GM19099 (cell line): Measurements from ENCODE around the gene PNPLA8.

ENCODE experiments used
- POLR2A ChIP-seq: IDR thresholded peaks from 3 replicates; pipeline ENCODE4 v1.6.1; 2011; ENCODE audit warnings: low read depth; ENCODE audit not compliant: insufficient read length; ENCODE audit errors: extremely low read depth

The PNPLA8 gene

DNA sequence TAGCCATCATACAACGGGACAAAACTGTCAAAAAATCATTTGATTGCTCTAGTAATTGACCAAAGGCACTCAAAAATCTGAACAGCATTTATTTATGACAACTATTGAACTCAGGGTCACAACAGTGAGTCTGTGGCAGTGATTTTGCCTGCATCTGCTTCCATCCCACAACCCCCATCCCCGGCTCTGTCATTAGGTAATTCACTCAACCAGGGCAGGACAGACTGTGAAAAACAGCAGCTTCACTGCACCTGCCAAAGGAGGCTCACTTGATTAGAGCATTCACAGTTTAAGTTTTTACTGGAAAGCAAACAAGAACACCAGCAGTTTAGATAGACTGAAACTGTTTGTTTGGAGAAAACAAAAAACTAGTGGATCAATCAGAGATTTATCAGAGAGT, 91.9 kb downstream of the PNPLA8 start:
- TF ChIP-seq POLR2A = no peak

DNA sequence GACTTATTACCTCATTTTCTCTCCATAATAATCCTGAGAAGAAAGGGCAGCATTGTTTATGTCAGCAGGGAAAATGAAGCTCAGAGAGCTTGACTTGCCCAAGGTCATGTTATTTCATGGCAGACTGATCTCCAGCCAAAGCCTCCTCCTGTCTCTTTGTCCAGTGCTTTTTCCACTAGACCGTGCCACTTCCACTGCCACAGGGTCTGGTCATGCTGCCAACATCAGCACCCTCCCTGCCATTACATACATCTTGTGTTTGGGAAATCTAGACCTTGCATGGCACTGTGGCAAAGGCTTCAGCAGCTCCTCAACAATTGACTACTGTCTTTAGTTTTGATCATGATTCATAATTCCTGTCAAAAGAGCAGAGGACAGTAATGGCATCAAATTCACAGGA, 94.8 kb downstream of the PNPLA8 start:
- no peak for TF ChIP-seq POLR2A

DNA sequence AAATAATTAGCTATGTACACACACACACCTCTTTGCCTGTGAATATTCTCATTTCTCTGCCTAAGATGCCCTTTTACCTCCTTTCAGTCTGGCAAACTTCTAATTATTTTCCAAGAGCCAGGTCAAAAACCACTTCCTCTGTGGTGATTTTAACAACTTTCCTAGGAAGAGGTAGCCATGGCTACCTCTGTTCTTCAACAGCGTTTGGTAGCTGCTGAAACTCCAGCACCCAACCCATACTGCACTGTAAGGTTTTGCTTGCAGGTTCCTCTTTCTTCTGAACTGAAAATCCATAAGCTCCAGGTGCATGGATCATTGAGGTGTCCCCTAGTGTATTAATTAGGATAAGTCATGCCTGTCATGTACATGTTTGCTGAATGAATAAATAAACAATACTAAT, 95.3 kb downstream of the PNPLA8 start:
- TF ChIP-seq POLR2A = no peak

DNA sequence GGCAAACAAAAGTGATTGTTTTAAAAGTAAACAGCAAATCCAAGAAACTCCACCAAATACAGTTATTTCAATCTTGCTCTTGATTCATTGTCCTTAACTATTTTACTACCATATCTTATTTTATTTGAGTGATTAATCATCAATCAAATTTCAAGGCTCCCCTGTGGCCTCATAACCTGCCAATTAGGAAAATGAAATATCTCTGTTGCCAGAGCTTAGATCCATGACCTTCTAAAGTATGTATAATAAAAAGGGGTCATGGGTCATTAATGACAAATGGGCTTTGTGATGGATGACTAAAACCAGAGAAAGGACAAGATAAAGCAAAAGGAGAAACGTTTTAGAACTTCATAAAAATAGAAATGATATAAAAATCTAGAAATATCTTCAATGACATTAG, 98.2 kb downstream of the PNPLA8 start:
- no peak for TF ChIP-seq POLR2A

DNA sequence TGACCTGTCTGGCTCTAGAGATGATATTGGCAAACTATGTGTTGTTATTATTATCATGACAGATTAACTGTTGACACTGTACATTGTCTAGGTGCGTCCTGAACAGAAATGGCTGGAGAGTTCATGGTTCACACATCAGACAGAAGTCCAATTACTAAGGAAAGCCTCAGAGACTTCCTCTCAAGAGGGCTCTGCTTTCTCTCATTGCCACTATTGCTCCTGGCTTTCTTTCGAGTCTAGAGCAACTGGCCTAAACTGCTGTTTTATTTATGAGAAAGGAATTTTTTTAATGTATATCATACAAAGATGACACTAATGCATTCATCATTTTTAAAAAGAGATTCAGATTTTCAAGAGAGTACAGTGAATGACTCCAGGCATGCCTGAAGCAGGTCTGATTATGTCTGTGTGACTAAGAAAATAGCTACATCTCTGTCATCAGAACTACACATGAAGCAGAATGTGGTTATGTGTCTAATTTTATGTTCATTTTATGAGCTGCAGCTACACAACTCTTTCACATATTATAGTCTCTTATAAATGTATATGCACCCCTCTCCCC, 100.1 kb downstream of the PNPLA8 start:
- no peak for TF ChIP-seq POLR2A

DNA sequence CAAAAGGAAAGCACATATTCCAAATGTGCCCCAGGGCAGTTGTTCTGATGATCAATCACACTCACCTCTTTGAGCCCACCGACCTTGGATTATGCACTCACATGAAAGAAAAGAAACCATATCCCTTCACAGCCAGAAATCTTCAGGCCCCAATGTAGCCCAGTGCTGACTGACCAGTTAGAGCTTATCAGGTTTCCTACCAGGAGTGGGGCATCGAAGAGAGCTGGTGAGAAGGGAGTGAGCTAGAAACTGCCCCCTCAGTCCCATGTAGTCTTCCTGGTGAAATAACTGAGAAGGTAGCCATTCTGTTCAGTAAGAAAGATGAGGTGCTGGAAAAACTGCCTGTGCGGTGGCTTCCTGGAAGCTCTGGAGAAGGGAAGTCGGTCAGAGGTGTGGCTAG, 101.9 kb downstream of the PNPLA8 start:
- no peak for TF ChIP-seq POLR2A

DNA sequence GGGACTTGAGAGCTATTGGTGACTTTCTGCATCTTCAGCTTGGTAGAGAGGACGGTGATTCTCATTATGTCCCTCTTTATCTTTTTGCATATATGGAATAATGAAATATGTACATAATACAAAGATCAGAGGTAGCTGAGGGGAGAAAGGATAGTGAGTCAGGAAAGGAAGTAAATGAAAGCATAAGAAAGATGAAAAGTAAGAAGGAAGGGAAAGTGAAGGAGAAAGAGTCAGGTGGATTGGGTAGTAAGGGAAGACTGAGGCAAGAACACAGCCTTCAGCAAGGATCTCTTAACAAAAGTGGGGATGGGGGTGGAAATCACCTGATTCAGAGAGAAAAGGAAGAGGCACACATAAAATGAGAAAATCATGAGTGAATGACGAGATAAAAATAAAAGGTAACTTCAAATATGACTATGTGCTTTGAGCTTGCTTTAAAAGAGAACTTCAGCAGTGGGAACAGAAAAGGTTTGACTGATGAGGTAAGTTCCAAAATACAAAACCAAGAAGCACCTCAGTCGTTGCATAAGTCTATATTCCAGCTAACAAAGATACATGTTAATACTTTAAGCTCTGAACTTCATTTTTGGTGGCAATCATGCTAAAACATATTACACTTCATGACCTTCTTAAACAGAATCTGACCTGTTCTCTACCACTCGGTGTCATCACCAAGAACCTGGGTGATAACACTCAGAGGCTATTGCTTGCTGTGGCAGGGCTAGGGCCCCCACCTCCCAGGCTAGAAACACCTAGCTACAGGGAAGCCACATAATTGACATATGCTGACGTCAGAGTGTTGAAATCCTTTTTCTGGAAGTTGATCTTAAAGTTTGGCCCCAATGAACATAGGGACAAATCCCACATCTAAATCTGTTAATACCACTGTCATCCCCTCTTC, 102.6 kb downstream of the PNPLA8 start:
- TF ChIP-seq POLR2A = no peak

DNA sequence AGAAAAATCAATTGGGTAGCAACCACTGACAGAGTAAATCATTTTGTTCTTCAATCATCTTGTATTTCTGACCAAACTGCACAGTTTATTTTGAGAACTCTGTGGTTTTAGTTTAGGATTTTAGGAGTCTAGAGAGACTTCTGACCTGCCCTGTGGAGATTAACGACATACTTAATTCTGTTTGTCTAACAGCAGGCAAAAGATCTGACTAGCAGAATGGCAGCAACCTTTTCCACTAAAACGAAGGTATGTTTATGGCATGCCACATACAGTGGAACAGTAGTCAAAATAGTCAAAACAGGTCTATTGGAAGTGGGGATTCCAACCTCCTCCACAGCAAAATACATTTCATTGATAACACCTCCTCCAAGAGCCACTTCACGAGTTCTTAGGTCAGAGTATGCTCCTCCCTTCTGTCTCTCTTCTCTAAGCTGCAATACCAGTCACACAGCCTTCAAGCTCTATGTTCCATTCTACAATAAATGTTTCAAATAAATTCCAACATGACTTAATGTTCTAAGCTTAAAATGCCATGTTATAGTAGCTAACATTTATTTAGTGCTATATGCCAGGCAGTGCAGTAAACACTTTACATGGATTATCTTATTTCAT, 104.1 kb downstream of the PNPLA8 start:
- TF ChIP-seq POLR2A = no peak
